IgD-negative memory B cell (primary cell): ENCODE results near the gene NES. TPM values are rescaled to one million over a fixed set of nuclear protein-coding genes. Genes with fewer than 3 reads are reported as not detected.

ENCODE experiments used
- H3K27ac Mint-ChIP-seq, 3 donors: one replicate each; pipeline ENCODE4 v1.8.0; 2020 to 2022; ENCODE audit warnings: mild to moderate bottlenecking in 3 of 3, mixed read lengths in 3 of 3, moderate library complexity in 1 of 3
- H3K27me3 Mint-ChIP-seq: one replicate; pipeline ENCODE4 v1.8.0; 2021; ENCODE audit warnings: mixed read lengths
- H3K36me3 Mint-ChIP-seq: one replicate; pipeline ENCODE4 v1.8.0; 2020; ENCODE audit warnings: mild to moderate bottlenecking, mixed read lengths
- H3K4me1 Mint-ChIP-seq, 3 donors: one replicate each; pipeline ENCODE4 v1.8.0; 2020 to 2022; ENCODE audit warnings: mixed read lengths in 3 of 3, mild to moderate bottlenecking in 1 of 3
- H3K4me3 Mint-ChIP-seq, 4 donors: one replicate each; pipeline ENCODE4 v1.8.0; 2020 to 2022; ENCODE audit warnings: mild to moderate bottlenecking in 4 of 4, mixed read lengths in 4 of 4, moderate library complexity in 3 of 4
- H3K9me3 Mint-ChIP-seq, 3 donors: one replicate each; pipeline ENCODE4 v1.8.0; 2020 to 2021; ENCODE audit warnings: mixed read lengths in 3 of 3, mild to moderate bottlenecking in 1 of 3
- polyA plus RNA-seq: library from polyadenylated mRNA; unstranded; fragments of 300-500 nt; fragmentation: Illumina TruSeq; gene quantifications from one replicate; pipeline ENCODE4 v1.2.3, GENCODE V29; 2021

Gene NES
- polyA plus RNA-seq, 1 donor from 2014 or later, result not detected

DNA sequence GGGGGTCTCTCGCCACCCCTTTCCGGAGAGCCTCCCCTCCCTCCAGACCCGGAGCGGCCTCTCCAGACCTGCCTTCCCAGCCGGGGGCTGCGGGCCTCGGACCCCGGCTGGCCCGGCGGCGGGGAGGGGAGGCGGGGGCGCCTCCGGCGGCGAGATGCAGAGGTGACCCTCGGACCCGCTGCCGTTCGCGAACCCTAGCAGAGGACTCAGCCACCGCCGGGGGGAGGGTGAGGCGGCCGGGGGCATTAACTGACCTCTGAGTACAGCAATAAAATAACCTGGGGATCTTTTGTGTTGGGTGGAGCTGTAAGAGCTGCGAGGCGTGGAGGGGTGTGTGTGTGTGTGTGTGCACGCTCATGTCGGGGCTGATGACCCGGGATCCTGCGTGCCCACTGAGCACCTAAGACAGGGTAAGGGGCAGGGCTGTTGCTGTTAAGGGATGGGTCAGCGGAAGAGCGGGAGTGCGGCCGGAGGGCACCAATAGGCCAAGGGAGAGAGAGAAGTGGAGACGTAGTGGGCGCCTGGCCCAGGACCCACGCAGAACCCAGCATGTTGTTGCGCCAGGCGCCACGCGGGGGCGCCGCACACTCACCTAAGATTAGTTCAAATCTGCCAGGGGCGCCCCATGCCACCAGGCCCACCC is 51.6 kb downstream of the NES start:
- no peaks in the 10 kb centered on the region for H3K36me3 Mint-ChIP-seq
- peaks cover 8 to 11% (median 9%) of the 10 kb centered on the region in 3 donors for H3K4me1 Mint-ChIP-seq
- peaks cover 40% of the 10 kb centered on the region for H3K27me3 Mint-ChIP-seq
- H3K9me3 Mint-ChIP-seq, result no peaks in the 10 kb centered on the region
- peak overlapping the region; percentile 70 to 91 (median 83) for H3K4me3 Mint-ChIP-seq
- H3K27ac Mint-ChIP-seq, result peak overlapping the region in 2 of 3 donors; percentile 55 to 69

DNA sequence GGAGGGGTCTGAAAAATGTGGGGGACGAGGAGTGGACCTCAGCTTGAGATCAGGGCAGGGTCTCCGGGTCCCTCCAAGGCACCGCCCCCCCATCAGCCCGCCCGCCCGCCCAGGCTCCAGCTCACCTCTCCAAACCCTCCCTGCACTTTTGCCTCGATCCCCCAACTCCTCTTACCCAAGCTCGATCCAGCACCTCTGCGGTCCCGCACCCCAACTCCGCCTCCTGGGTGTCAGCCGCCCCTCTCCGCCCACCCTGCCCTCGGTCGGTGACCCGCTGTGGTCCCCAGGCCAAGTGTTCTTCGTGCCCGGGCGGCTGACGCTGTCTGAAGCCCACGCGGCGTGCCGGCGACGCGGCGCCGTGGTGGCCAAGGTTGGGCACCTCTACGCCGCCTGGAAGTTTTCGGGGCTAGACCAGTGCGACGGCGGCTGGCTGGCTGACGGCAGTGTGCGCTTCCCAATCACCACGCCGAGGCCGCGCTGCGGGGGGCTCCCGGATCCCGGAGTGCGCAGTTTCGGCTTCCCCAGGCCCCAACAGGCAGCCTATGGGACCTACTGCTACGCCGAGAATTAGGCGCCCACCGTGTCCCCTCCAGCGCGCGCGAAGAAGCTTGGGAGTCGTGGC is 52.3 kb downstream of the NES start:
- Mint-ChIP-seq H3K27me3 (peaks cover 39% of the 10 kb centered on the region), H3K4me3 (peak overlapping the region in 3 of 4 donors; percentile 54 to 71 (median 58)), H3K4me1 (peaks cover 6 to 12% (median 8%) of the 10 kb centered on the region in 3 donors), H3K36me3 (no peaks in the 10 kb centered on the region), H3K27ac (no peak overlapping the region), H3K9me3 (no peaks in the 10 kb centered on the region)

DNA sequence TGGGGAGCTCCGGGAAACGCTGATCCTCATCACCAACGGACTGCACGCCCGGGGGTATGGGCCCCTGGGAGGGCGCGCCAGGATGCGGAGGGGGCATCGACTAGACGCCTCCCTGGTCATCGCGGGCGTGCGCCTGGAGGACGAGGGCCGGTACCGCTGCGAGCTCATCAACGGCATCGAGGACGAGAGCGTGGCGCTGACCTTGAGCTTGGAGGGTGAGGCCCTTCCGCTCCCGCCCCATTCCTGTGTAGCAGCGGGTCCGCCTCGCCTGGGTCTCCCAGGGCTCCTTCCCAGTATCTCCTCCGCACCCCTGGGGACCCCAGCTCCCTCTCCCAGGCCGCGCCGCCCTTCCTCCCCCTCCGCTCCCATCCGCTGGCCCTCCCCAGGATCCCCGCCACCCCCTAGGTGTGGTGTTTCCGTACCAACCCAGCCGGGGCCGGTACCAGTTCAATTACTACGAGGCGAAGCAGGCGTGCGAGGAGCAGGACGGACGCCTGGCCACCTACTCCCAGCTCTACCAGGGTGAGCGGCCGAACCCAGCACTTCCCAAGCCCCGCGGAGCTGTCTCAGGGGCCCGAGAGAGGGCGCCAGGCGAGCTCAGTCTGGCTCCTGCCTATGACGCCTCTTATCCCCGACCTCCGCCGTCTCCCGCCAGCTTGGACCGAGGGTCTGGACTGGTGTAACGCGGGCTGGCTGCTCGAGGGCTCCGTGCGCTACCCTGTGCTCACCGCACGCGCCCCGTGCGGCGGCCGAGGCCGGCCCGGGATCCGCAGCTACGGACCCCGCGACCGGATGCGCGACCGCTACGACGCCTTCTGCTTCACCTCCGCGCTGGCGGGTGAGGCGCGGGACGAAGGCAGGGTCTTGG is 53.0 kb downstream of the NES start:
- H3K27ac Mint-ChIP-seq, result no peak overlapping the region
- H3K4me1 Mint-ChIP-seq, result peaks cover 6 to 15% (median 8%) of the 10 kb centered on the region in 3 donors
- peak overlapping the region in 3 of 4 donors; percentile 40 to 63 (median 58) for H3K4me3 Mint-ChIP-seq
- H3K9me3 Mint-ChIP-seq, result no peaks in the 10 kb centered on the region
- H3K36me3 Mint-ChIP-seq, result no peaks in the 10 kb centered on the region
- H3K27me3 Mint-ChIP-seq, result peaks cover 39% of the 10 kb centered on the region

DNA sequence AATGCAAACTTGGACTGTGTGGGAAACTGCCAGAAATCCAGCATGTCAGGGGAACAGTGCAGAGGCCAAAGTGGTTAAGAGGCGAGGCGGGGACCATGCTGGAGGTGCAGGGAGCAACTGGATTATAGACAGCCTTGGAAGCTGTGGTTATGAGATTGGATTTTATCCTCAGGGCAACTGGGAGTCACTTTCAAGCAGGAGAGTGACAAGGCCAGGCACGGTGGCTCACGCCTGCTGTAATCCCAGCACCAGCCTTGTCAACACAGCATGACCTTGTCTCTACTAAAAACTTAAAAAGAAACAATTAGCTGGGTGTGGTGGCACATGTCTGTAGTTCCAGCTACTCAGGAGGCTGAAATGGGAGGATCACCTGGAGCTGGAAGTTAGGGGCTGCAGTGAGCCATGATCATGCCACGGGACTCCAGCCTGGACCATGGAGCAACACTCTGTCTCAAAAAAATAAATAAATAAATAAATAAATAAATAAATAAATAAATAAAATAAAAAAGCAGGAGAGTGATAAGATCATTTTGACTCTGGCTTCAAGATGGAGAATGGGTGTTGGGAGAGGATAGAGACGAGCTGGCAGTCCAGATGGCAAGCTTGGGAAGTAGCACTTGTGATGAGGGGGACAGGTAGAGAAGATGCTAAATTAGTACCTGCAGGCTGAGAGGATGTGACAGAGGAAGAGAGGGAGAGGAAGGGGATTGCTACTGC is 54.5 kb downstream of the NES start:
- no peaks in the 10 kb centered on the region for H3K9me3 Mint-ChIP-seq
- H3K27me3 Mint-ChIP-seq, result peaks cover 39% of the 10 kb centered on the region
- peaks cover 6 to 15% (median 8%) of the 10 kb centered on the region in 3 donors for H3K4me1 Mint-ChIP-seq
- peak overlapping the region in 2 of 3 donors; percentile 36 to 83 for H3K27ac Mint-ChIP-seq
- H3K4me3 Mint-ChIP-seq, result peak overlapping the region in 2 of 4 donors; percentile 9 to 39
- no peaks in the 10 kb centered on the region for H3K36me3 Mint-ChIP-seq

DNA sequence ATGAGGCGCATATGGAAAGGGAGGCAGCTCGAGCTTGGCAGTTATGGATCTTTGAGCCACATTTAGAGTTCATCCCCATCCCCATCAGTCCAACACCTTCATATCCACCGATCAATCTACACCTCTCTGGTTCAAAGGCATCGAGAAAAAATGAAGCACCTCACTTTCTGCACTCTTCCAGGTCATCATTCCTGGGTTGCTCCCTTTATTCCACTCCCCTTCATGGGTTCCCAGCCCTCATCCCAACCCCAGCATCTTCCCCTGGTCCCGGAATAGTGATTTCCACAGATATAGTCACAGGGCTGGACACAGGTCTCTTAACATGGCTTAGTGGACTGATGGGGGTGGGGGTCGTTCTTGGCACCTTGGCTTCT is 57.6 kb downstream of the NES start:
- Mint-ChIP-seq H3K4me3 (peak overlapping the region in 1 of 4 donors; percentile 69), H3K9me3 (no peaks in the 10 kb centered on the region), H3K36me3 (no peaks in the 10 kb centered on the region), H3K27ac (no peak overlapping the region), H3K4me1 (peaks cover 0 to 8% (median 0%) of the 10 kb centered on the region in 3 donors), H3K27me3 (peaks cover 43% of the 10 kb centered on the region)

DNA sequence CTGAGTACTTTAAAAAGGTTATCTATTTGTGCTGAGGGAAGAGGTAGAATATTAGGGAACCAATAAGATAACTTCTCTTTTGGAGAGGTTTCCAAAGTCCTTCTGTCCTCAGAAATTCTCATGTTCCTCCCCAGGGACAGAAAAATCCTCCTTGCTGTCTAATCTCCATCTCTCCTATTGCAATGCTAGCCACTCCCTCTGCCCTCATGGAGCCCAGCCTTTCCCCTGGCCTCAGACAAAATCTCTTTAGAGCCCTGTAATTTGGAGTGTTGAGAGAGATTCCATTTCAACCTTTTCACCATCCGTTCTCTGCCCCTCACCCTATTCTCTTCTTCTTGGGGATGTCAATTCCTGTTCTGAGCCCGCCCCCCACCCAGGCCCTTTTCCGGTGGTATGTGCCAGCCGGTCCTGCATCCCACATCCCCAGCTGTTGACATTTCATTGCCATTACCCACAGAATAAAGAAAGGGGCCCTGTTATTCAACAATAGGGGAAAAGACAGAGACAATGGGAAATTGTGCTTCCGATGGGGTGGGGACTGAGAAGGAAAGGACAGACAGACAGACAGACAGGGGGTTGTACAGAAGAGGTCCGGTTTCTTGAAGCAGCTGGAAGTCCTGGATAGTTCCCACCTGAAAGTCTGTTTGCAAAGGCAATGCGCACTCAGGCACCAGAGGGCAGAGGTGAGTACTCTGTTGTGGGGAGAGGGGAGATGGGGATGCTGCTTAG is 58.2 kb downstream of the NES start, which contains the start of gene HAPLN2:
Gene HAPLN2, plus strand, starts transcription at position 563 of the 729 bp plus-strand sequence. CDS start 4,076 bp downstream, outside the sequence.
- Mint-ChIP-seq H3K9me3 (no peaks in the 10 kb centered on the region), H3K36me3 (no peaks in the 10 kb centered on the region), H3K4me3 (peak within 1 kb of the TSS in 1 of 4 donors; percentile 69), H3K27ac (no peak within 1 kb of the TSS), H3K27me3 (peaks cover 40% of the 10 kb centered on the region), H3K4me1 (peaks cover 0 to 6% (median 0%) of the 10 kb centered on the region in 3 donors)

Other genes with a start within 250 kb of the NES start
- 16.2 TPM for gene MEF2D, start 176.6 kb downstream of the NES start, polyA plus RNA-seq
- gene IQGAP3, start 104.8 kb downstream of the NES start, polyA plus RNA-seq, result not detected
- gene TTC24, start 97.7 kb downstream of the NES start, polyA plus RNA-seq, result 0.38 TPM
- gene NAXE, start 85.6 kb downstream of the NES start, polyA plus RNA-seq, result 121 TPM
- 45.5 TPM for gene GPATCH4, start 75.9 kb downstream of the NES start, polyA plus RNA-seq
- not detected for gene HAPLN2, start 58.0 kb downstream of the NES start, polyA plus RNA-seq
- not detected for gene BCAN, start 35.3 kb downstream of the NES start, polyA plus RNA-seq
- 0.31 TPM for gene CRABP2, start 28.2 kb upstream of the NES start, polyA plus RNA-seq
- gene METTL25B, start 51.1 kb upstream of the NES start, polyA plus RNA-seq, result 11.5 TPM
- 39.7 TPM for gene ISG20L2, start 51.4 kb upstream of the NES start, polyA plus RNA-seq
- gene MRPL24, start 63.7 kb upstream of the NES start, polyA plus RNA-seq, result 93.7 TPM
- gene HDGF, start 74.3 kb upstream of the NES start, polyA plus RNA-seq, result 17.8 TPM
- 57.3 TPM for gene PRCC, start 90.1 kb upstream of the NES start, polyA plus RNA-seq
- 2.1 TPM for gene SH2D2A, start 139.4 kb upstream of the NES start, polyA plus RNA-seq
- not detected for gene INSRR, start 181.7 kb upstream of the NES start, polyA plus RNA-seq
- not detected for gene NTRK1, start 183.5 kb upstream of the NES start, polyA plus RNA-seq
- gene PEAR1, start 216.3 kb upstream of the NES start, polyA plus RNA-seq, result not detected
- gene LRRC71, start 243.2 kb upstream of the NES start, polyA plus RNA-seq, result not detected